Measurements from ENCODE around the gene DAPK3.
"Not testable (repeated sequence)": the region's sequence is repeated elsewhere in the genome, so short reads cannot be mapped to it uniquely, and the experiment has no call there.

Gene DAPK3

DNA sequence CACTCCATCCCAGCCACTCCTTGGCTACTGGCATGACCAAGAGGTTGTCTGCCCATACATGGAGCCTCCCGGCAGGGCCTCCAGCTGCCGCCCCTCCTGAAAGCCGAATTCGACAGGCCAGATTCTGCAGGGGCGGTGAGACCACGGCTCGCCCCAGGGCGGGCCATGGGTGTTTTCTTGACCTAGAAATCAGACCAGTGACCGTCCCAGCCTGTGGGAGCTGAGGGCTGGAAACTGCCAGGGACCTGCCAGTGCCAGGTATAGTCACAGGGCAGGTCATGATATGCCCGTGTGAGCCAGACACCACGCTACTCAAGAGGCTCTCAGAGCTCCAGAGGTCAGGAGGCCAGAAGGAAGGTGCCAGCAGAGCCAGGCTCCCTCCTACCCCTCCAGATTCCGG lies 16.8 kb downstream of the DAPK3 start:
- TF ChIP-seq, protein P1, sequence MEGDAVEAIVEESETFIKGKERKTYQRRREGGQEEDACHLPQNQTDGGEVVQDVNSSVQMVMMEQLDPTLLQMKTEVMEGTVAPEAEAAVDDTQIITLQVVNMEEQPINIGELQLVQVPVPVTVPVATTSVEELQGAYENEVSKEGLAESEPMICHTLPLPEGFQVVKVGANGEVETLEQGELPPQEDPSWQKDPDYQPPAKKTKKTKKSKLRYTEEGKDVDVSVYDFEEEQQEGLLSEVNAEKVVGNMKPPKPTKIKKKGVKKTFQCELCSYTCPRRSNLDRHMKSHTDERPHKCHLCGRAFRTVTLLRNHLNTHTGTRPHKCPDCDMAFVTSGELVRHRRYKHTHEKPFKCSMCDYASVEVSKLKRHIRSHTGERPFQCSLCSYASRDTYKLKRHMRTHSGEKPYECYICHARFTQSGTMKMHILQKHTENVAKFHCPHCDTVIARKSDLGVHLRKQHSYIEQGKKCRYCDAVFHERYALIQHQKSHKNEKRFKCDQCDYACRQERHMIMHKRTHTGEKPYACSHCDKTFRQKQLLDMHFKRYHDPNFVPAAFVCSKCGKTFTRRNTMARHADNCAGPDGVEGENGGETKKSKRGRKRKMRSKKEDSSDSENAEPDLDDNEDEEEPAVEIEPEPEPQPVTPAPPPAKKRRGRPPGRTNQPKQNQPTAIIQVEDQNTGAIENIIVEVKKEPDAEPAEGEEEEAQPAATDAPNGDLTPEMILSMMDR (conservative IDR thresholded peaks at IDR 0.05; ENCODE audit: low read depth, low read length) = no peak
- no peak for DNase-seq (ENCODE audit: low read depth)
- no peak overlapping the region for H3K4me3 ChIP-seq (ENCODE audit: low read depth, low read length)

DNA sequence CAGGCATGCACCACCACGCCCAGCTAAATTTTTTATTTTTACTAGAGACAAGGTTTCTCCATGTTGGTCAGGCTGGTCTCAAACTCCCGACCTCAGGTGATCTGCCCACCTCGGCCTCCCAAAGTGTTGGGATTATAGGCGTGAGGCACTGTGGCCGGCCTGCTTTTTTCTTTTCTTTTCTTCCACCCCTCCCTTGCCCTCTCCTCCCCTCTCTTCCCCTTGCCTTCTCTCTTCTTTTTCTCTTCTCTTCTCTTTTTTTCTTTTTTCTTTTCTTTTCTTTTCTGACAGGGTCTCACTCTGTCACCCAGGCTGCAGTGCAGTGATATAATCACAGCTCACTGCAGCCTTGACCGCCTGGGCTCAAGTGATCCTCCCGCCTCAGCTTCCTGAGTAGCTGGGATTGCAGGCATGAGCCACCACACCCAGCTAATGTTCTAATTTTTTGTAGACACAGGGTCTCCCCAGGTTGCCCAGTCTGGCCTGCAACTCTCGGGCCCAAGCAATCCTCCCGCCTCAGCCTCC lies 18.1 kb downstream of the DAPK3 start:
- H3K4me3 ChIP-seq (ENCODE audit: low read depth, low read length); DNase-seq (ENCODE audit: low read depth): not testable (repeated sequence)

DNA sequence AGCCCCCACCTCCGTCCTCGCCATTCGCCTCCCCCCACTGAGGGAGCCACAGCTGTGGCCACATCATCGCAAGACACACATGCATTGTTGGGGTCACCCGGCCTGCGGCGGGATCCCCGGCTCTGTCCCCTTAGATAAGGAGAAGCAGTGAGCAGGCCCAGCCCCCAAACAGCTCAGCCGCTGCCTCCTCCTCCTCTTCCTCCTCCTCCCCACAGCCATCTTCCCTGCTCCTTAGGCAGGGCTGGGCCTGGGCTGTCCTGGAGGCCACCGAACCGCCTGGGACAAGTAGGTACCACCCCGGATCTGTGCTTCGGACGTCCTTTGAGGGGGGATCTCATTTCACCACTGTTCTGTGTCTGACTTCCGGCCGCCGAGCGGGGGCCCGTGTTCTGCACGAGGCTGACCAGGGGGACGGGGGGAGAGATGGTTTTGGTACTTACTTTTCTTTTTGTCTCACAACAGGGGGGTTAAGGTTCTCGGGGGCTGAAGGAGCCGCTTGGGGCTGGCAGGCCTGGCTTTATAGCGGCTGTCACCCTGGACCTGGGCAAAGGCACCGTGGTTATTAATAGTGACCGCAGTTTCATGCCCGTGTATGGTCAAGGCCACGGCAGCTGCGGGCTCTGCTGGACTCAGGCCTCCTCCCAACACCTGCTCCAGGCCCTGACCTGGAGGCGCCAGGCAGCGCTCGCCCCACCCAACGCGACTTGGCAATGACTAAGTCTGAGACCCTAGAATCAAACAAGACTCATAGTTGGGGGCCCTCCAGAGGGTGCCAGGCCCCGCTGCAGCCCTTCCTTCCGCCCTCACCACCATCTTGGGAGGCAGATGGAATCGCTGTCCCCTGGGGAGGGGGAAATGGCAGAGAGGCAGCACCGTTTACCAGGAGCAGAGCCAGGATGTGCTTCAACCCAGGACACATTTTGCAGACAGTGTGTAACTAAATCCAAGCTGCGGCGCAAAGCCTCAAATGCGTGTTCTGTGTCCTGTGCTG lies 19.7 kb downstream of the DAPK3 start:
- TF ChIP-seq, protein P1 (conservative IDR thresholded peaks at IDR 0.05; ENCODE audit: low read depth, low read length) = no peak
- no peak for DNase-seq (ENCODE audit: low read depth)
- H3K4me3 ChIP-seq (ENCODE audit: low read depth, low read length) = no peak overlapping the region

DNA sequence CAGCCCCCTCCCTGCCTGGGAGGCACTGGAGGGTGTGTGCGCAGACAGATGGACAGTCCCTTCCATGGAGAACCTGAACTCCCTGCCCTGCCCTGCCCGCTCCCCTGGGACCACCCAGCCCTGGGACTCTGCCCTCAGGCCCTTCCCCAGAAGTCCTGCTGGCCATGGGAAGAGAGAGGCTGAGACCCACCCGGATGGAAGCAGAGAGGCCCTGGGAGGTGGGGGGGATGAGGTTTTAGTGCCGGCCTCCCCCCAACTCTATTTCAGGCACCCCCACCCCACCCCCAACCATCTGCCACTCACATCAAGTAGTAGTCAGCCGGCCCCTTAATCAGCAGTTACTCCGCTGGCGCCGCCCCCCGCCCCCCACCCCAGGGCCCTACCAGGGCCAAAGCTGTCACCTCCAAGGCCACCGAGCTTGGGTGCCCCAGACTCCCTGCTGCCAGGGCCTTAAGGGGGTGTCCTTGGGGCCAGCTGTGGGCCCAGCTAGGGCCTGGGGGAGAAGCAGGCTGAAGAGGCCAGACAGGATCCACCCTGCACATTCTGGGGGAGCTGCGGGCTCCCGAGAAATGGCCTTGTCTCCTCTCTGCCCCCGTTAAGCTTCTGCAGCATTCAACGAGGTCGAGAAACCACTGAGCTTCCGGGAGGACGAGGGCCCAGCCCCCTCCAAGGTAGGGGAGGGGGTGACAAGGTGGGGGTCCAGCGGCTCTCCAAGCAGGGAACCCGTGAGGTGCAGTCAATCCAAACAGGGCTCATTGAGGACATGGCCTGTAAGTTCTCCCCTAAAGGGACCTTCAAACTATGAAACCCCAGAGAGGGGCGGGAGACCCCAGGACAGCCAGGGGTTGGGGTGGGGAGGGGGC lies 20.7 kb downstream of the DAPK3 start:
- H3K4me3 ChIP-seq (ENCODE audit: low read depth, low read length) = no peak overlapping the region
- TF ChIP-seq, protein P1 (conservative IDR thresholded peaks at IDR 0.05; ENCODE audit: low read depth, low read length) = no peak
- no peak for DNase-seq (ENCODE audit: low read depth)

DNA sequence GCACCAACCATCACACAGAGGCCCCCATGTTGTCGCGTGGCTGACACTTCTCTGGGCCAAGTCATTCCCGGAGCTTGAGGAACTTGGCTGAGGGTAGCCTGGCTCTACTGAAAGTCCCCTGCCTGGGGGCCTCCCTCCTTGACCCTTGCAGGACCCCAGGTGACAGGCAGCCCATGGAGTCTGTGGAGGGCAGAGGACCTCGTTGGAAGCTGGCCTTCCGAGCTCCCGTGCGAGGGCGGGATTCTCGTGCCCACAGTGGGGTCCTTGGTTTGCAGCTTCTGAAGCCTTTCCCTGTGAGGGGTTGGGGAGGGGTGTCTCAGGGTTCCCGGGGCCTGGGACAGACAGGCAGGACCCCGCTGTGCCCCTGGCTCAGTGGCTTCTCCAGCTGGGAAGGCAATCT lies 21.6 kb downstream of the DAPK3 start:
- DNase-seq (ENCODE audit: low read depth) = no peak
- no peak overlapping the region for H3K4me3 ChIP-seq (ENCODE audit: low read depth, low read length)
- TF ChIP-seq, protein P1 (conservative IDR thresholded peaks at IDR 0.05; ENCODE audit: low read depth, low read length) = no peak

DNA sequence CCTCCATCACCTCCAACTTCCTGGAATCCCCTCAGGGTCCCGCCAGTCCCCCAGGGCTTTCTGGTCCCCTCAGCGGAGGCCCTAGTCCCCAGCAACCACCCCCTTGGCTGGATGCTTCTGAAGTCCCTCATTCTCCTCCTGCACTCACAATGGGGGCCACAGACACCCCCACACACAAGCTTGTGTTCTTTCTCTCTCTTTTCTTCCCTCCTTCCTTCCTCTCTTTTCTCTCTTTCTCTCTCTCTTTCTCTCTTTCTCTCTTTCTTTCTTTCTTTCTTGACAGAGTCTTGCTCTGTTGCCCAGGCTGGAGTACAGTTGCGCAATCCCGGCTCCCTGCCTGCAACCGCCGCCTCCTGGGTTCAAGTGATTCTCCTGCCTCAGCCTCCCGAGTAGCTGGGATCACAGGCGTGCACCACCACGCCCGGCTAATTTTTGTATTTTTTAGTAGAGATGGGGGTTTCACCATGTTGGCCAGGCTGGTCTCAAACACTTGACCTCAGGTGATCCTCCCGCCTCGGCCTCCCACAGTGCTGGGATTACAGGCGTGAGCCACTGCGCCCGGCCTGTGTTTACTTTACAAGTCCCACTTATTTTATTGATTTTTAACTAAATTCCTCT lies 23.5 kb downstream of the DAPK3 start:
- not testable (repeated sequence) for H3K4me3 ChIP-seq (ENCODE audit: low read depth, low read length); DNase-seq (ENCODE audit: low read depth)

DNA sequence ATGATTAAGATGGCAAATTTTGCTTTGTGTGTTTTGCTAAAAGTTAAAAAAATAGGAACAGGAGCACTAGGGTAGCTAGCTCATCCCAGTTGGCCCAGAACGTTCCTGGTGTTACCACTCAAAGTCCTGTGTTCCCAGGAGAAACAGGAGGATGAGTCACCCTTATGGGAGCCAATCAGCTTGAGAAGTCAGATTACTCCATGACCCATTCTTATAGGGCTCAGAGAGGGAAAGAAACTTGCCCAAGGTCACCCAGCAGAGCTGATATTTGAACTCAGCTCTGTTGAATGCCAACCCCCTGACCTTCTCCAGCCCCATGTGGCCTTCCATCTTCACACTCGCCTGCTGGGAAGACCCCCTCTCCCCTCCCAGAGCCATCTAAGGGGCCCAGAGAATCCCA lies 25.1 kb downstream of the DAPK3 start:
- TF ChIP-seq, protein P1 (conservative IDR thresholded peaks at IDR 0.05; ENCODE audit: low read depth, low read length) = no peak
- no peak for DNase-seq (ENCODE audit: low read depth)
- no peak overlapping the region for H3K4me3 ChIP-seq (ENCODE audit: low read depth, low read length)

Data from choroid plexus epithelial cell (primary cell).